Measurements from ENCODE around the gene DENND2A.

DENND2A gene

DNA sequence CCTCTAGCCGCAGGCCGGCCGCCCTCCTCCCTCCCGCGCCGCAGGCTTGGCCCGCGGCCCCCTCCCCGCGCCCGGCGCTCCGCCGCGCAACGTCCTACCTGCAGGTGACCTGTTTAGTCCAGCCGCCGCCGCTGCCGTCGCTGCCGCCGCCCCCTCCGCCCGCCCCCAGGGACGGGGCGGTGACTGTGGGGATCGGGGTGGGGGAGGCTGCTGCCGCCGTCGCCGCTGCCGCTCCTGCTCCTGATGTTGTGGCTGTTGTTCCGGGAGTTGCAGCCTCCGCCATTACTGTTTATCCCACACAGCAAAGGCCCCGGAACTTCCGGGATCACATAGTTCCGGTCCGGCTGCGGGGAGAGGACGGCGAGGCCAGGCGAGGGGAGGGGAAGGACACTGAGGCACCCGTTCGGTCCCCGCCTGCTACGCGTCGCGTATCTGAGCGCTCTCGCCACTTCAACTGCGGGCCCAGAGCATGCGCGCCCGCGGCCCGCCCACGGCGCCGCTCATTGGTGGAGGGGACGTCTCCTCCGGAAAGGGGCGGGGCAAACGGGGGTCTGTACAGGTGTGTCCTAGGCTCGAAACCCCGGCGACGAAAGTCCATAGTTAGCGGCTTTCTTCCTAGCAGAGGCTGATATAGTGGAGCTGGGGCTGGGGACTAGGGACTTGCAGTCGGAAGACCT is 161.4 kb downstream of the DENND2A start, which contains the start of gene MKRN1:
Gene MKRN1 (minus strand): TSS at position 444 of the 677 bp plus-strand sequence. CDS start 161 bp downstream, at position 283.
- Histone ChIP-seq H3K4me1 (peaks cover 0 to 21% (median 15%) of the 10 kb centered on the region in 4 donors), H3K4me3 (peak within 1 kb of the TSS; percentile 87 to 98), H3K27me3 (no peaks in the 10 kb centered on the region), H3K27ac (peak within 1 kb of the TSS; percentile 85), H3K9me3 (no peaks in the 10 kb centered on the region), H3K36me3 (peaks cover 0 to 6% (median 0%) of the 10 kb centered on the region in 3 donors)
- intact Hi-C loops (cut with DNase I; ENCODE audit: low total_unique reads): no loop called here
- TF ChIP-seq, protein P1, sequence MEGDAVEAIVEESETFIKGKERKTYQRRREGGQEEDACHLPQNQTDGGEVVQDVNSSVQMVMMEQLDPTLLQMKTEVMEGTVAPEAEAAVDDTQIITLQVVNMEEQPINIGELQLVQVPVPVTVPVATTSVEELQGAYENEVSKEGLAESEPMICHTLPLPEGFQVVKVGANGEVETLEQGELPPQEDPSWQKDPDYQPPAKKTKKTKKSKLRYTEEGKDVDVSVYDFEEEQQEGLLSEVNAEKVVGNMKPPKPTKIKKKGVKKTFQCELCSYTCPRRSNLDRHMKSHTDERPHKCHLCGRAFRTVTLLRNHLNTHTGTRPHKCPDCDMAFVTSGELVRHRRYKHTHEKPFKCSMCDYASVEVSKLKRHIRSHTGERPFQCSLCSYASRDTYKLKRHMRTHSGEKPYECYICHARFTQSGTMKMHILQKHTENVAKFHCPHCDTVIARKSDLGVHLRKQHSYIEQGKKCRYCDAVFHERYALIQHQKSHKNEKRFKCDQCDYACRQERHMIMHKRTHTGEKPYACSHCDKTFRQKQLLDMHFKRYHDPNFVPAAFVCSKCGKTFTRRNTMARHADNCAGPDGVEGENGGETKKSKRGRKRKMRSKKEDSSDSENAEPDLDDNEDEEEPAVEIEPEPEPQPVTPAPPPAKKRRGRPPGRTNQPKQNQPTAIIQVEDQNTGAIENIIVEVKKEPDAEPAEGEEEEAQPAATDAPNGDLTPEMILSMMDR (IDR thresholded peaks at IDR 0.05): no peak
- DNase-seq: peak; percentile 93 to 96

DNA sequence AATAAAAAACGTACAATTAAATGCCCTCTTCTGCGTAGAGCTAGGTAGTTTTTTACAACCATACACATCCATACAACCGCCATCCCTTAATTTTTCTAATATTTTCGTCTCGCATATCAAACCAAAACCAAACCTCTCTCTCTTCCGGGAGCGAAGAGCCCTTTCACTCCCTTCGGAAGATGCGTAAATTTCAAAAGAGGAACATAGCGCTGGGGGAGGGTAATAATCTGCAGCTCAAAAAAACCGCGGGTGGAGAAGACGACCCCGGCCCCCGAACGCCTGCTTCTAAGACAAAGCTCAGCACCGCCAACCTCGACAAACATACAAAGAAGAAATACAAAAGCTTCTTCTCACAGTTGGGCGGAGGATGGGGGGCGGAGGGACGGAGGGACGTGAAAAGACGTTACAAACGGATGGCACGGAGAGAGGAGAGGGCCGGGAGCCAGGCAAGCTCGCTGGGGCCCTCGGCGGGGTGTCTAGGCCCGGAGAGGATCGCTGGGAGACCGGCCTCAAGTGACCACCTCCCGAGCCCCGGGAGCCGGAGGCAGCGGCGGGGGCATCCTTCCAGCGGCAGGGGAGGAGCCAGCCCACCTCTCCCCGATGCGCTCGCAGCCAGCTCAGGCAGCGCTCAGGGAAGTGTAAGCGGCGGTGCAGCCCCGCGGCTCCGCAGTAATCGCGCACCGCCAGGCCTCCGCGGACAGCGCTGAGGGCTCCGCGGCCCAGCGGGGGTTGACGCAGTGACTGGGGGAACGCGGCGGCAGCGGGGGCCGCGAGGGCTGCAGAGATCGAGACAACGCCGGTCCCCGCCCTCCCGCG is 162.2 kb downstream of the DENND2A start:
- Histone ChIP-seq H3K27me3 (no peaks in the 10 kb centered on the region), H3K27ac (peak overlapping the region; percentile 85), H3K4me3 (peak overlapping the region; percentile 87 to 98), H3K4me1 (peaks cover 0 to 21% (median 15%) of the 10 kb centered on the region in 4 donors), H3K36me3 (peaks cover 0 to 6% (median 0%) of the 10 kb centered on the region in 3 donors), H3K9me3 (no peaks in the 10 kb centered on the region)
- DNase-seq: peak; percentile 31 to 71
- TF ChIP-seq, protein P1 (IDR thresholded peaks at IDR 0.05): no peak
- intact Hi-C loops (cut with DNase I; ENCODE audit: low total_unique reads): no loop called here

DNA sequence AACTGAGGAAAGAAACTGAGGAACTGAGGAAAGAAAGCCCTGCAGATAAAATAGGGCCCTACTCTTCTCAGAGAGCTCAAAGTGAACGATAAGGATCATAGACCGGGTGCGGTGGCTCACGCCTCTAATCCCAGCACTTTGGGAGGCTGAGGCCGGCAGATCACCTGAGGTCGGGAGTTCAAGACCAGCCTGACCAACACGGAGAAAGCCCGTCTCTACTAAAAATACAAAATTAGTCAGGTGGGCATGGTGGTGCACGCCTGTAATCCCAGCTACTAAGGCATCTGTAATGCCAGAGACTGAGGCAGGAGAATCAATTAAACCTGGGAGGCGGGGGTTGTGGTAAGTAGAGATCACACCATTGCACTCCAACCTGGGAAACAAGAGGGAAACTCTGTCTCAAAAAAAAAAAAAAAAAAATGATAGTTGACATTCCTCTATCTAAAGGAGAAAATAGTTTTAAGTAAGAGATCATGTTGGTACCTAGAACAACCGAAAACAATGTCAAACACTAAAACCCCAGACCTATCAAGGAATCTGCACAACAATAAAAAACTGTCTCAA is 163.8 kb downstream of the DENND2A start:
- peaks cover 0 to 21% (median 15%) of the 10 kb centered on the region in 4 donors for H3K4me1 ChIP-seq
- intact Hi-C loops (cut with DNase I; ENCODE audit: low total_unique reads): no loop called here
- no peaks in the 10 kb centered on the region for H3K27me3 ChIP-seq
- H3K36me3 ChIP-seq: peaks cover 0 to 6% (median 3%) of the 10 kb centered on the region in 3 donors
- H3K9me3 ChIP-seq: no peaks in the 10 kb centered on the region
- H3K27ac ChIP-seq: no peak overlapping the region
- TF ChIP-seq, protein P1 (IDR thresholded peaks at IDR 0.05): no peak
- H3K4me3 ChIP-seq: no peak overlapping the region
- no peak for DNase-seq

DNA sequence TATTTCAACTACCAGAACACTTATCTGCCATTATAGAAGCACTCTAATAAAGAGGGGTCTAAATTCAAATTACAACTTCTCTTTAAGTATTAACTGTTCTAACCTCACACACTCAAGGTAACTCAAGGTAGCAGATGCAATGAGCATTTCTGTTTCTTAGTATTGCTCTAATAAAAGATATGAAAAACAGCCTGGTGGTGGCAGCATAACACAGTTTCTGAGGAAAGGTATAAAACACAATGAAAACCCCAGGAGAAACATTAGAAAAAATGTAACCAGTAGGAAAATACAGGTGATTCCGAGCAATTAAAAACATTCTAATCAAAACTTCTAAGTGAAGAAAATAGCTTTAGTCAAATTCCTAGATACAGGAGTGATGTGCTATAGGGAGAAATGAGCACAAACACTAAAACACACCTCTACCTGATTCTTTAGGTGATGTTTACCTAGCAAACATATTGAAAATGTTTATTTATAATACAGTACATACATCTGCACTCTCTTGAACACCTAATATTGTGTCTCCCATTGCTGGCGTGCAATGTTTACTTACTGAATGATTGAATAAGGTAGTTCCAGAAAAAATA is 164.8 kb downstream of the DENND2A start:
- intact Hi-C loops (cut with DNase I; ENCODE audit: low total_unique reads): no loop called here
- peaks cover 0 to 13% (median 10%) of the 10 kb centered on the region in 3 donors for H3K36me3 ChIP-seq
- H3K9me3 ChIP-seq: no peaks in the 10 kb centered on the region
- no peaks in the 10 kb centered on the region for H3K27me3 ChIP-seq
- TF ChIP-seq, protein P1 (IDR thresholded peaks at IDR 0.05): peak; percentile 40 to 50
- H3K27ac ChIP-seq: no peak overlapping the region
- H3K4me1 ChIP-seq: peaks cover 0 to 21% (median 15%) of the 10 kb centered on the region in 4 donors
- no peak for DNase-seq
- no peak overlapping the region for H3K4me3 ChIP-seq
